CD4-positive, alpha-beta T cell (primary cell): Measurements from ENCODE around the gene TUBB2B. TPM values are rescaled to one million over a fixed set of nuclear protein-coding genes. Genes with fewer than 3 reads are reported as not detected.

Source experiments
- ATAC-seq: fragments of 200-7000 bp; cut with Tn5 transposase; one replicate; pipeline ENCODE4 v1.10.0; 2022; ENCODE audit warnings: mild to moderate bottlenecking; ENCODE audit not compliant: poor library complexity
- CTCF ChIA-PET: fragments of 350-600 bp; sonication (Branson Sonifier 250); formaldehyde crosslinking; loops from one replicate; lab custom pipeline; 2021; ENCODE audit warnings: antibody characterized with exemption, inconsistent platforms; lab: Charles Lee
- POLR2A ChIA-PET: fragments of 350-600 bp; sonication (Branson Sonifier 250); formaldehyde crosslinking; loops from one replicate; lab custom pipeline; 2021; ENCODE audit warnings: antibody characterized with exemption, inconsistent platforms; lab: Charles Lee
- DNase-seq, 14 experiments: peaks; one replicate each; pipeline ENCODE4 v3.0.0-alpha.2; 2013 to 2020; ENCODE audit warnings: mixed read lengths in 2 of 14
- H3K27ac ChIP-seq, 2 donors: one replicate each; pipeline versions ENCODE4 v1.5.1 to v1.7.0; 2013; ENCODE audit warnings: low read length in 2 of 2, low read depth in 1 of 2, mild to moderate bottlenecking in 1 of 2
- H3K27me3 ChIP-seq, 2 experiments: 1 replicate in 1 of 2; 2 replicates in 1 of 2; pipeline versions ENCODE4 v1.6.1 to v1.7.0; 2013; ENCODE audit warnings: low read length in 2 of 2, control low read depth in 1 of 2, mild to moderate bottlenecking in 1 of 2, moderate library complexity in 1 of 2; ENCODE audit not compliant: insufficient read depth in 2 of 2, control insufficient read depth in 1 of 2
- H3K36me3 ChIP-seq: one replicate; pipeline ENCODE4 v1.6.1; 2013; ENCODE audit warnings: low read length, control low read depth; ENCODE audit not compliant: insufficient read depth
- H3K4me1 ChIP-seq: one replicate; pipeline ENCODE4 v1.6.1; 2013; ENCODE audit warnings: low read length, control low read depth; ENCODE audit not compliant: insufficient read depth
- H3K4me3 ChIP-seq: one replicate; pipeline ENCODE4 v1.5.1; 2013; ENCODE audit warnings: mild to moderate bottlenecking, low read length, moderate library complexity
- H3K9me3 ChIP-seq, 2 experiments: 1 replicate in 1 of 2; 2 replicates in 1 of 2; pipeline versions ENCODE4 v1.6.1 to v1.7.0; 2013; ENCODE audit warnings: low read length in 2 of 2, mild to moderate bottlenecking in 2 of 2, control low read depth in 1 of 2, moderate library complexity in 1 of 2; ENCODE audit not compliant: control insufficient read depth in 1 of 2, insufficient read depth in 1 of 2
- H3K27ac Mint-ChIP-seq: one replicate; pipeline ENCODE4 v1.8.0; 2020; ENCODE audit warnings: mixed read lengths
- H3K27me3 Mint-ChIP-seq: one replicate; pipeline ENCODE4 v1.8.0; 2021; ENCODE audit warnings: mixed read lengths
- H3K36me3 Mint-ChIP-seq: one replicate; pipeline ENCODE4 v1.8.0; 2021; ENCODE audit warnings: low read depth, mixed read lengths
- H3K4me1 Mint-ChIP-seq: one replicate; pipeline ENCODE4 v1.8.0; 2021; ENCODE audit warnings: low read depth, mixed read lengths
- H3K4me3 Mint-ChIP-seq: one replicate; pipeline ENCODE4 v1.8.0; 2020; ENCODE audit warnings: mild to moderate bottlenecking, mixed read lengths
- H3K9me3 Mint-ChIP-seq: one replicate; pipeline ENCODE4 v1.8.0; 2020; ENCODE audit warnings: mixed read lengths
- CTCF ChIP-seq: fragments of 200-600 bp; IDR thresholded peaks from one replicate; pipeline ENCODE4 v1.8.0; 2022; ENCODE audit warnings: antibody characterized with exemption, mild to moderate bottlenecking
- intact Hi-C, 2 experiments: fragments of 100-400 bp; cut with DNase I in 1 of 2; cut with micrococcal nuclease in 1 of 2; formaldehyde crosslinking; loops; one replicate each; pipeline versions ENCODE4 v1.15.1 to v1.9.0; 2023 to 2025; cut with DNase I, micrococcal nuclease
- total RNA-seq, 174 experiments: library from RNA in 2 of 174; stranded (reverse) in 2 of 174; gene quantifications; one replicate each; pipeline ENCODE4 v1.2.3 and lab custom pipeline; 2021 to 2026

The TUBB2B gene
- total RNA-seq, 2 experiments from 2014 or later = not detected

- Histone ChIP-seq H3K27ac (no peak overlapping the region), H3K36me3 (no peaks in the 10 kb centered on the region), H3K4me3 (no peak overlapping the region), H3K4me1 (peaks cover 12% of the 10 kb centered on the region), H3K9me3 (peaks cover 0 to 12% of the 10 kb centered on the region in 2 experiments), H3K27me3 (peaks cover 51 to 56% of the 10 kb centered on the region in 2 experiments)
- H3K36me3 Mint-ChIP-seq = no peaks in the 10 kb centered on the region
- no peak for DNase-seq
- no peak overlapping the region for H3K27ac Mint-ChIP-seq
- no peaks in the 10 kb centered on the region for H3K9me3 Mint-ChIP-seq
- H3K4me3 Mint-ChIP-seq = no peak overlapping the region
- CTCF ChIA-PET = no interaction called here
- peaks cover 16% of the 10 kb centered on the region for H3K4me1 Mint-ChIP-seq
- H3K27me3 Mint-ChIP-seq = peaks cover 91% of the 10 kb centered on the region
- POLR2A ChIA-PET = no interaction called here
- TF ChIP-seq CTCF = no peak
- intact Hi-C loops = no loop called here
- no peak for ATAC-seq
These were observed 8.6 kb upstream of the TUBB2B start for GRCh38 chr6:3236005-3236404.

- Mint-ChIP-seq H3K9me3 (no peaks in the 10 kb centered on the region), H3K4me1 (peaks cover 21% of the 10 kb centered on the region), H3K27ac (no peak overlapping the region), H3K36me3 (no peaks in the 10 kb centered on the region), H3K27me3 (peaks cover 91% of the 10 kb centered on the region), H3K4me3 (no peak overlapping the region)
- ChIA-PET CTCF (no interaction called here), POLR2A (no interaction called here)
- no peak for ATAC-seq
- intact Hi-C loops = no loop called here
- H3K9me3 ChIP-seq = peaks cover 0 to 15% of the 10 kb centered on the region in 2 experiments
- H3K36me3 ChIP-seq = no peaks in the 10 kb centered on the region
- H3K27ac ChIP-seq = no peak overlapping the region
- H3K4me1 ChIP-seq = peaks cover 16% of the 10 kb centered on the region
- no peak for DNase-seq
- TF ChIP-seq CTCF = no peak
- H3K4me3 ChIP-seq = no peak overlapping the region
- H3K27me3 ChIP-seq = peaks cover 55 to 62% of the 10 kb centered on the region in 2 experiments
These were observed 8.0 kb upstream of the TUBB2B start for GRCh38 chr6:3235486-3235885.

- peaks cover 64 to 71% of the 10 kb centered on the region in 2 experiments for H3K27me3 ChIP-seq
- POLR2A ChIA-PET = no interaction called here
- CTCF ChIA-PET = no interaction called here
- intact Hi-C loops = no loop called here
- no peak for ATAC-seq
- Mint-ChIP-seq H3K27ac (no peak overlapping the region), H3K9me3 (no peaks in the 10 kb centered on the region), H3K27me3 (peaks cover 94% of the 10 kb centered on the region), H3K36me3 (no peaks in the 10 kb centered on the region), H3K4me1 (peaks cover 34% of the 10 kb centered on the region), H3K4me3 (no peak overlapping the region)
- H3K27ac ChIP-seq = no peak overlapping the region
- H3K36me3 ChIP-seq = no peaks in the 10 kb centered on the region
- no peak overlapping the region for H3K4me3 ChIP-seq
- peaks cover 0 to 25% of the 10 kb centered on the region in 2 experiments for H3K9me3 ChIP-seq
- TF ChIP-seq CTCF = no peak
- peaks cover 29% of the 10 kb centered on the region for H3K4me1 ChIP-seq
- DNase-seq = no peak
These were observed 6.5 kb upstream of the TUBB2B start for GRCh38 chr6:3233904-3234303.
